SK-N-MC (cell line): Measurements from ENCODE around the gene UGDH.

Source experiments
- EZH2 ChIP-seq: fragments of 200-600 bp; sonication (generic); IDR thresholded peaks from one replicate; pipeline ENCODE4 v1.6.1; 2017; ENCODE audit warnings: antibody characterized with exemption
- FOXP2 ChIP-seq: optimal IDR thresholded peaks from 2 replicates; pipeline ENCODE3; 2011; ENCODE audit warnings: mild to moderate bottlenecking, moderate library complexity; ENCODE audit not compliant: insufficient read depth; ENCODE audit errors: extremely low read length, control extremely low read depth
- POLR2AphosphoS5 ChIP-seq: IDR thresholded peaks from 2 replicates; pipeline ENCODE4 v1.6.1; 2012; ENCODE audit warnings: mild to moderate bottlenecking, low read depth, low read length, borderline replicate concordance

GRCh38 chr4:39569209-39569608 lies 42.0 kb upstream of the UGDH start:
- TF ChIP-seq EZH2 (no peak), POLR2AphosphoS5 (no peak), FOXP2 (no peak)
